OCI-LY3 (cell line): Measurements from ENCODE around the gene PPFIA2.

Source experiments
- H2AFZ ChIP-seq: fragments of 200-600, 300-600 bp; shearing (Covaris generic); 2 replicates; pipeline ENCODE4 v1.6.0; 2014; ENCODE audit warnings: antibody characterized with exemption, low read depth, low read length
- H3K27ac ChIP-seq: fragments of 200-600, 300-600 bp; sonication (generic); 2 replicates; pipeline ENCODE4 v1.5.1; 2014; ENCODE audit warnings: mild to moderate bottlenecking, low read length, moderate library complexity, mixed read lengths
- H3K27me3 ChIP-seq: fragments of 200-600, 300-600 bp; sonication (generic); 2 replicates; pipeline ENCODE4 v1.6.1; 2014; ENCODE audit warnings: low read depth, low read length, mixed read lengths
- H3K36me3 ChIP-seq: fragments of 200-600, 300-600 bp; sonication (generic); replicated peaks from 2 replicates; pipeline ENCODE3; 2014; ENCODE audit warnings: low read depth, low read length, mixed read lengths
- H3K4me1 ChIP-seq: fragments of 300-600, 200-600 bp; sonication (generic); 2 replicates; pipeline ENCODE4 v1.6.1; 2014; ENCODE audit warnings: low read length, mixed read lengths
- H3K4me2 ChIP-seq: fragments of 200-600, 300-600 bp; sonication (generic); 2 replicates; pipeline ENCODE4 v1.6.1; 2014; ENCODE audit warnings: low read length, mixed read lengths
- H3K4me3 ChIP-seq: fragments of 300-600, 200-600 bp; sonication (generic); 2 replicates; pipeline ENCODE4 v1.5.1; 2014; ENCODE audit warnings: antibody characterized with exemption, mild to moderate bottlenecking, low read length, moderate library complexity
- H3K79me2 ChIP-seq: fragments of 300-600, 200-600 bp; shearing (Covaris generic); 2 replicates; pipeline ENCODE4 v1.6.1; 2014; ENCODE audit warnings: mild to moderate bottlenecking, low read length, mixed read lengths
- H3K9ac ChIP-seq: fragments of 300-600, 200-600 bp; shearing (Covaris generic); 2 replicates; pipeline ENCODE4 v1.6.0; 2014; ENCODE audit warnings: mild to moderate bottlenecking, low read length, moderate library complexity
- H3K9me3 ChIP-seq: fragments of 200-600, 300-600 bp; shearing (Covaris generic); 2 replicates; pipeline ENCODE4 v1.6.1; 2014; ENCODE audit warnings: low read length, mixed read lengths; ENCODE audit not compliant: insufficient read depth
- H4K20me1 ChIP-seq: fragments of 200-600, 300-600 bp; sonication (generic); 2 replicates; pipeline ENCODE4 v1.6.1; 2016; ENCODE audit warnings: low read length, mixed read lengths; ENCODE audit not compliant: insufficient read depth
- CTCF ChIP-seq: fragments of 200-600, 300-600 bp; sonication (generic); IDR thresholded peaks from 2 replicates; pipeline ENCODE4 v1.5.1; 2014; ENCODE audit warnings: antibody characterized with exemption, low read length, low read depth
- EZH2phosphoT487 ChIP-seq: fragments of 200-600 bp; shearing (Covaris generic); IDR thresholded peaks from 2 replicates; pipeline ENCODE4 v1.6.1; 2018; ENCODE audit warnings: antibody characterized with exemption, mixed run types, low read depth

PPFIA2 gene

GRCh38 chr12:81723361-81723760, 35.8 kb downstream of the PPFIA2 start:
- H3K79me2 ChIP-seq, result no peaks in the 10 kb centered on the region
- no peaks in the 10 kb centered on the region for H3K36me3 ChIP-seq
- H2AFZ ChIP-seq, result no peak overlapping the region
- H3K4me1 ChIP-seq, result peaks cover 8% of the 10 kb centered on the region; the same call in 1 of the 2 replicates
- TF ChIP-seq EZH2phosphoT487, result no peak
- no peak for TF ChIP-seq CTCF
- H3K9ac ChIP-seq, result no peak overlapping the region
- H3K9me3 ChIP-seq, result no peaks in the 10 kb centered on the region
- no peaks in the 10 kb centered on the region for H3K27me3 ChIP-seq
- no peaks in the 10 kb centered on the region for H4K20me1 ChIP-seq
- H3K4me2 ChIP-seq, result no peak overlapping the region
- no peak overlapping the region for H3K4me3 ChIP-seq
- H3K27ac ChIP-seq, result no peak overlapping the region

- no peaks in the 10 kb centered on the region for H3K79me2 ChIP-seq
- no peaks in the 10 kb centered on the region for H3K36me3 ChIP-seq
- H4K20me1 ChIP-seq, result no peaks in the 10 kb centered on the region
- no peak overlapping the region for H3K4me2 ChIP-seq
- H3K27ac ChIP-seq, result no peak overlapping the region
- H3K4me1 ChIP-seq, result peaks cover 8% of the 10 kb centered on the region; the same call in 1 of the 2 replicates
- no peak overlapping the region for H3K9ac ChIP-seq
- no peaks in the 10 kb centered on the region for H3K9me3 ChIP-seq
- TF ChIP-seq CTCF, result no peak
- TF ChIP-seq EZH2phosphoT487, result no peak
- no peaks in the 10 kb centered on the region for H3K27me3 ChIP-seq
- no peak overlapping the region for H2AFZ ChIP-seq
- H3K4me3 ChIP-seq, result no peak overlapping the region
Observed at GRCh38 chr12:81722004-81722403, 37.1 kb downstream of the PPFIA2 start.

- Histone ChIP-seq H3K27ac (no peak overlapping the region), H3K27me3 (no peaks in the 10 kb centered on the region), H3K9me3 (no peaks in the 10 kb centered on the region), H3K79me2 (no peaks in the 10 kb centered on the region), H4K20me1 (no peaks in the 10 kb centered on the region), H3K4me3 (no peak overlapping the region), H3K9ac (no peak overlapping the region), H3K4me1 (peaks cover 8% of the 10 kb centered on the region; the same call in 1 of the 2 replicates), H3K36me3 (no peaks in the 10 kb centered on the region), H3K4me2 (no peak overlapping the region), H2AFZ (no peak overlapping the region)
- TF ChIP-seq CTCF (no peak), EZH2phosphoT487 (no peak)
Observed at GRCh38 chr12:81718616-81719015, 40.5 kb downstream of the PPFIA2 start.

DNA sequence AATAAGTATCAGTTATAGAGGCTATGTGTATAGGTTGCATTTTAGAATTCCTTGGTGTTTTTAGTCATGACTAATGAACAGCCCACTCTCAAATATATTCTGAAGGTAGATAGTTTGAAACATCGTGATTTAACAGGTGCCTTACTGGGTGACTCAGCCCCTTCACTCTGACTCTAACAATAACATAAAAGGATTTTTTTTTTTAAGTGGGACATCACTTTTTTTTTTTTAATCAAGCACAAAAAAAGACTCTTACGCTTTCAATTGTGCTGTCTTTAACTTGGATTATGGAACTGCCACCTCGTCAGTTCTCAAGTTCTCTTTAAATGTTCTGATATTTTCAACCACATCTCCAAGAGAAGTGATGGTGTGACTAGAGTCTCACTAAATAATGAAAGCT, 46.6 kb downstream of the PPFIA2 start:
- H3K4me3 ChIP-seq, result no peak overlapping the region
- H3K27me3 ChIP-seq, result no peaks in the 10 kb centered on the region
- no peak overlapping the region for H3K4me2 ChIP-seq
- no peak overlapping the region for H3K27ac ChIP-seq
- no peaks in the 10 kb centered on the region for H3K9me3 ChIP-seq
- no peaks in the 10 kb centered on the region for H3K79me2 ChIP-seq
- no peaks in the 10 kb centered on the region for H3K36me3 ChIP-seq
- H3K4me1 ChIP-seq, result no peaks in the 10 kb centered on the region
- TF ChIP-seq EZH2phosphoT487 (no peak), CTCF (no peak)
- H4K20me1 ChIP-seq, result no peaks in the 10 kb centered on the region
- no peak overlapping the region for H3K9ac ChIP-seq
- no peak overlapping the region for H2AFZ ChIP-seq
